NOMO-1 treated with dmso at 0.1 percent for 144 hours (cell line): ENCODE data around the gene STAB1.

Experiments used
- DNase-seq: peaks from one replicate; lab custom pipeline; 2025; ENCODE audit not compliant: unreplicated experiment; lab: John Stamatoyannopoulos, UW

The STAB1 gene

GRCh38 chr3:52506266-52506966 is 11.3 kb downstream of the STAB1 start:
- no peak for DNase-seq

GRCh38 chr3:52507359-52507758 is 12.2 kb downstream of the STAB1 start:
- DNase-seq, result no peak

GRCh38 chr3:52509753-52510328 is 14.7 kb downstream of the STAB1 start:
- no peak for DNase-seq

GRCh38 chr3:52511509-52511908 is 16.4 kb downstream of the STAB1 start:
- DNase-seq, result no peak

GRCh38 chr3:52512105-52512504 is 17.0 kb downstream of the STAB1 start:
- no peak for DNase-seq

GRCh38 chr3:52512727-52513126 is 17.6 kb downstream of the STAB1 start:
- DNase-seq, result no peak

- no peak for DNase-seq
These were observed 18.1 kb downstream of the STAB1 start for GRCh38 chr3:52513281-52513680.

- DNase-seq, result no peak
These were observed 19.4 kb downstream of the STAB1 start for GRCh38 chr3:52514576-52514975.

- no peak for DNase-seq
These were observed 20.1 kb downstream of the STAB1 start for GRCh38 chr3:52515192-52515591.

- no peak for DNase-seq
These were observed 21.5 kb downstream of the STAB1 start for GRCh38 chr3:52516509-52517195.

GRCh38 chr3:52517796-52518722 is 22.9 kb downstream of the STAB1 start:
- DNase-seq, result no peak

- DNase-seq, result no peak
These were observed 23.7 kb downstream of the STAB1 start for GRCh38 chr3:52518723-52519444.

GRCh38 chr3:52519445-52520140 is 24.5 kb downstream of the STAB1 start:
- DNase-seq, result no peak

GRCh38 chr3:52520141-52520667 is 25.1 kb downstream of the STAB1 start:
- DNase-seq, result no peak

- no peak for DNase-seq
These were observed 25.8 kb downstream of the STAB1 start for GRCh38 chr3:52520716-52521487.

GRCh38 chr3:52521488-52521824 is 26.3 kb downstream of the STAB1 start:
- no peak for DNase-seq

- DNase-seq, result no peak
These were observed 26.9 kb downstream of the STAB1 start for GRCh38 chr3:52521881-52522650.

GRCh38 chr3:52522651-52523251 is 27.6 kb downstream of the STAB1 start:
- no peak for DNase-seq
